ENCODE measurements around the gene RTN1.

DNA sequence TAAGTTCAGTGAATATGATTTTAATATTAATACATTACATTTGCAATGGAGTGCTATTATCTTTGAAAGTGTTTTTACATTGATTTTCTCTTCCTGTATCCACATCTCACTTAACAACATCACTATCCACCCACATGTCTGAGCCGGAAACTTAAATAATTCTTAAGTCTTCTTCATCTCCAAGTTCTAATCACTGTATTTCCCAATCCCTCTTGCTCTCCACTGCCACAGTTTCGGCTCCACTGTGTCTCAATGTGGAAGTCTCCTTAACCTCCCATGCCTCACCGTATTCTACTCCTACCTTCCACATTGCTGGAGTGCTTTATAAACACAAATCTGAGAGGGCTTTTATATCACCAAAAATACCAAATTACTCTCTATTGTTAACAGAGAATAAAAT, 25.3 kb downstream of the RTN1 start:
- TF ChIP-seq GATA2 (IDR thresholded peaks at IDR 0.05; ENCODE audit: low read depth, low read length) (no peak), GATA3 (IDR thresholded peaks at IDR 0.05; ENCODE audit: low read depth, low read length) (no peak)
